Spinal cord (tissue), 10 donors: Measurements from ENCODE around the gene R3HDM1. TPM values are rescaled to one million over a fixed set of nuclear protein-coding genes. Genes with fewer than 3 reads are reported as not detected.
"Not testable (repeated sequence)": the region's sequence is repeated elsewhere in the genome, so short reads cannot be mapped to it uniquely, and the experiment has no call there.

Experiments used
- DNase-seq, 6 donors: peaks; one replicate each; pipeline versions ENCODE4 v3.0.0 to v3.0.0-alpha.2; 2013 to 2015; ENCODE audit warnings: low spot score in 6 of 6, low read depth in 4 of 6
- H3K27ac ChIP-seq: one replicate; pipeline ENCODE4 v1.5.1; 2013; ENCODE audit warnings: low read depth, low read length, control low read depth
- H3K27me3 ChIP-seq: one replicate; pipeline ENCODE4 v1.6.1; 2013; ENCODE audit warnings: low read length; ENCODE audit not compliant: control insufficient read depth, insufficient read depth
- H3K36me3 ChIP-seq: one replicate; pipeline ENCODE4 v1.6.1; 2013; ENCODE audit warnings: low read length; ENCODE audit not compliant: control insufficient read depth, insufficient read depth
- H3K4me1 ChIP-seq: one replicate; pipeline ENCODE4 v1.6.1; 2013; ENCODE audit warnings: low read length; ENCODE audit not compliant: control insufficient read depth, insufficient read depth
- H3K4me3 ChIP-seq: one replicate; pipeline ENCODE4 v1.5.1; 2013; ENCODE audit warnings: low read depth, low read length, control low read depth
- H3K9me3 ChIP-seq: one replicate; pipeline ENCODE4 v1.6.1; 2013; ENCODE audit warnings: low read length; ENCODE audit not compliant: control insufficient read depth, insufficient read depth
- WGBS: methylation state at CpG from one replicate; pipeline ENCODE4 v1.1.5; 2013; ENCODE audit warnings: missing lambda C conversion rate; ENCODE audit not compliant: insufficient coverage; 5-methylcytosine and 5-hydroxymethylcytosine counted together
- polyA plus RNA-seq, 2 donors: library from polyadenylated mRNA; unstranded; fragments of 120-200 nt; gene quantifications; one replicate each; pipeline ENCODE4 v1.2.1, GENCODE V29; 2013; ENCODE audit not compliant: insufficient read length in 2 of 2
- total RNA-seq, 2 donors: library from RNA; depleted of rRNA in 1 of 2; stranded (reverse); fragments of 120-200 nt in 1 of 2; fragments of >200 nt in 1 of 2; gene quantifications; one replicate each; pipeline versions ENCODE4 v1.2.3 to v1.2.4, GENCODE V29; 2013 to 2014
- donor health status: healthy.

Gene R3HDM1
- total and polyA plus RNA-seq, 4 donors: 23.0 to 55.0 (median 42.6) TPM

DNA sequence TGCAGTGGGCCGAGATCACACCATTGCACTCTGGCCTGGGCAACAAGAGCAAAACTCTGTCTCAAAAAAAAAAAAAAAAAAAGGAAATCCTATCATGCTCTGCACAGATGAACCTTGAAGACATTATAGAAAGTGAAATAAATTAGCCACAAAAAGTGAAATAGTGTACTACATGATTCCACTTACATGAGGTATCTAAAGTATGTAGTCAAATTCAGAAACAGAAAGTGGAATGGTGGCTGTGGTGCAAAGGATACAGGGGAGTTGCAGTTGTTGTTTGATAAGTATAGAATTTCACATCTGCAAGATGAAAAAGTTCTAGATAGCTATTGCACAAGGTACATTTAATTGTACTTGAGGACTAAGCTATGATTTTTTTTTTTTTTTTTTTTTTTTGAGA lies 5.5 kb upstream of the R3HDM1 start:
- DNase-seq: no peak
- WGBS: no CpG with 5 or more reads among the region's 1 CpG
- Histone ChIP-seq H3K4me1 (peaks cover 9% of the 10 kb centered on the region), H3K36me3 (no peaks in the 10 kb centered on the region), H3K9me3 (no peaks in the 10 kb centered on the region), H3K4me3 (no peak overlapping the region), H3K27me3 (no peaks in the 10 kb centered on the region), H3K27ac (no peak overlapping the region)

GRCh38 chr2:135528006-135528405 lies 3.3 kb upstream of the R3HDM1 start:
- peaks cover 9% of the 10 kb centered on the region for H3K4me1 ChIP-seq
- DNase-seq: no peak
- no peak overlapping the region for H3K27ac ChIP-seq
- H3K27me3 ChIP-seq: no peaks in the 10 kb centered on the region
- H3K9me3 ChIP-seq: no peaks in the 10 kb centered on the region
- H3K36me3 ChIP-seq: no peaks in the 10 kb centered on the region
- no CpG with 5 or more reads among the region's 3 CpGs for WGBS
- H3K4me3 ChIP-seq: no peak overlapping the region

- 0% methylated on average over 29 of the region's 46 CpGs for WGBS
- no peaks in the 10 kb centered on the region for H3K36me3 ChIP-seq
These were observed 712 bp upstream of the R3HDM1 start, which contains the start of gene ZRANB3 for GRCh38 chr2:135530313-135531230. Gene ZRANB3 (minus strand): TSS chr2:135531218.

GRCh38 chr2:135532581-135532980 lies 1.3 kb downstream of the R3HDM1 start:
- peaks cover 14% of the 10 kb centered on the region for H3K4me1 ChIP-seq
- no peak for DNase-seq
- no peaks in the 10 kb centered on the region for H3K36me3 ChIP-seq
- no peaks in the 10 kb centered on the region for H3K9me3 ChIP-seq
- H3K4me3 ChIP-seq: peak overlapping the region; percentile 82
- H3K27me3 ChIP-seq: no peaks in the 10 kb centered on the region
- no CpG with 5 or more reads among the region's 3 CpGs for WGBS
- no peak overlapping the region for H3K27ac ChIP-seq

More at GRCh38 chr2:135530313-135531230, 712 bp upstream of the R3HDM1 start, which contains the start of gene ZRANB3:
- Histone ChIP-seq H3K4me3 (peak within 1 kb of the TSS; percentile 82), H3K9me3 (no peaks in the 10 kb centered on the region), H3K27me3 (no peaks in the 10 kb centered on the region), H3K4me1 (peaks cover 14% of the 10 kb centered on the region), H3K27ac (peak within 1 kb of the TSS; percentile 98)
- peak in 5 of 6 donors; percentile 95 to 100 (median 98) for DNase-seq

- peaks cover 14% of the 10 kb centered on the region for H3K4me1 ChIP-seq
- not testable (repeated sequence) for H3K36me3 ChIP-seq, H3K27me3 ChIP-seq, DNase-seq, H3K9me3 ChIP-seq, H3K4me3 ChIP-seq, H3K27ac ChIP-seq
- WGBS: 99% methylated on average over 11 of the region's 15 CpGs
These were observed 2.3 kb downstream of the R3HDM1 start for GRCh38 chr2:135533545-135533944.

GRCh38 chr2:135546436-135546835 lies 15.2 kb downstream of the R3HDM1 start:
- 100% methylated on average over 3 of the region's 3 CpGs for WGBS

DNA sequence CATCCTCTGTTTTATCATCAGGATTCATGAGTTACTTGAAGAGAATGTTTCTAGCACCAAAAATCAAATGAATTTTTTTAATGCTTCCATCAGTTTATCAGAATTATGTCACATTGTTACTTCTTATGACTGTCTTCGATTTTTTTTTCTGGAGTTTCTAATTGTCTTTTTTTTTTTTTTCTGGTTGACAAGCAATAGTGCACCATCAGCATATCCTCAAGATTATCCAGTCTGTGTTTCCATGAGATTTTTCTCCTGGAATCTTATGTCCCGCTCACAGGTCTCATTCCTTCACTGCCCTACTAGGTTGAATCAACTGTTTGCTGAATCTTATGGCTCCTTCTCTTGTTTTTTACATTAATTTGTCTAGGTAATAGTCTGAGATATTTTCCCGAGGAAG lies 16.0 kb downstream of the R3HDM1 start:
- H3K4me3 ChIP-seq: no peak overlapping the region
- no peaks in the 10 kb centered on the region for H3K36me3 ChIP-seq
- H3K4me1 ChIP-seq: no peaks in the 10 kb centered on the region
- H3K27me3 ChIP-seq: no peaks in the 10 kb centered on the region
- WGBS: no CpG with 5 or more reads among the region's 3 CpGs
- no peak for DNase-seq
- no peaks in the 10 kb centered on the region for H3K9me3 ChIP-seq
- H3K27ac ChIP-seq: no peak overlapping the region

More at GRCh38 chr2:135546436-135546835, 15.2 kb downstream of the R3HDM1 start:
- no peaks in the 10 kb centered on the region for H3K4me1 ChIP-seq
- H3K27ac ChIP-seq: no peak overlapping the region
- DNase-seq: no peak
- H3K27me3 ChIP-seq: no peaks in the 10 kb centered on the region
- no peaks in the 10 kb centered on the region for H3K36me3 ChIP-seq
- H3K9me3 ChIP-seq: no peaks in the 10 kb centered on the region
- no peak overlapping the region for H3K4me3 ChIP-seq

- Histone ChIP-seq H3K9me3 (no peaks in the 10 kb centered on the region), H3K4me3 (no peak overlapping the region), H3K27ac (no peak overlapping the region), H3K4me1 (no peaks in the 10 kb centered on the region), H3K27me3 (no peaks in the 10 kb centered on the region), H3K36me3 (no peaks in the 10 kb centered on the region)
- no peak for DNase-seq
- WGBS: no CpG with 5 or more reads among the region's 5 CpGs
These were observed 20.1 kb downstream of the R3HDM1 start for GRCh38 chr2:135551356-135551755.

DNA sequence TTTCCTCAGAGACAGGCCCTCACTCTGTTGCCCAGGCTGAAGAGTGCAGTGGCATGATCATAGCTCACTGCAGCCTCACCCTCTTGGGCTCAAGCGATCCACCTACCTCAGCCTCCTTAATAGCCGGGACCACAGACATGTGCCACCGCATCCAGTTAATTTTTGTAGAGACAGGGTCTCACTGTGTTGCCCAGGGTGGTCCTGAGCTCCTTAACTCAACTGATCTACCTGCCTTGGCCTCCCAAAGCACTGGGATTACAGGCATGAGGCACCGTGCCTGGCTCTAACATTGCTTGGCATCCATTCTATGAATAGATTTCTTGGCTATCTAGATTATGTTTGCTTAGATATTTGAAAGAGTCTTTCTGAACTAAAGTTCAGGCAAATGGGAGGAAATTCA lies 21.6 kb downstream of the R3HDM1 start:
- Histone ChIP-seq H3K9me3 (no peaks in the 10 kb centered on the region), H3K27me3 (no peaks in the 10 kb centered on the region), H3K4me1 (no peaks in the 10 kb centered on the region), H3K27ac (no peak overlapping the region), H3K4me3 (no peak overlapping the region), H3K36me3 (no peaks in the 10 kb centered on the region)
- DNase-seq: no peak
- 94% methylated on average over 2 of the region's 4 CpGs for WGBS

- Histone ChIP-seq H3K27me3 (no peaks in the 10 kb centered on the region), H3K27ac (no peak overlapping the region), H3K4me1 (no peaks in the 10 kb centered on the region), H3K36me3 (no peaks in the 10 kb centered on the region), H3K9me3 (no peaks in the 10 kb centered on the region), H3K4me3 (no peak overlapping the region)
- no peak for DNase-seq
- 100% methylated on average over 2 of the region's 4 CpGs for WGBS
These were observed 24.0 kb downstream of the R3HDM1 start for GRCh38 chr2:135555311-135555710.
